ENCODE data around the gene PATJ. TPM values are rescaled to one million over a fixed set of nuclear protein-coding genes. Genes with fewer than 3 reads are reported as not detected.

The PATJ gene
- total and polyA plus RNA-seq, 2 of the 13 experiments (the other 11 are each of a cell fraction or from before 2014, with no cell fraction given) = 6.2 to 16.8 TPM

DNA sequence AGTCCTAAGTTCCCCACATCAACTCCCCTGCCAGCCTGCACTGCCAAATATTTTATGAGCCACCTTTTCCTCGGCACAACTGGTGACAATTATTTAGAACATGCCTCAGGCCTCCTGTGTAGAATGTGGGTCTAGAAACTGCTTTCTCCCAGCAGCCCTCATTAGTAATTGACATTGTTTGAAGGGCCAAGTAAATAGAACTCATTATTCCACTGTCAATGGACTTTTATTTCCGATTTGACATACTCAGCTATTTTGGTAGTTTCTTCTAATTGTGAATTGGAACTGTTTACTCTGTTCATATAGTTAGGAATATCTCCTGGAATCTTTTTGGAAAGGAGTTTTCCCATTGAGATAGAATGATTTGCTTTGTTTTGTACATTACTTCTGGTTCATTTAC lies 283.6 kb downstream of the PATJ start (continued):
- TF ChIP-seq, protein P1, sequence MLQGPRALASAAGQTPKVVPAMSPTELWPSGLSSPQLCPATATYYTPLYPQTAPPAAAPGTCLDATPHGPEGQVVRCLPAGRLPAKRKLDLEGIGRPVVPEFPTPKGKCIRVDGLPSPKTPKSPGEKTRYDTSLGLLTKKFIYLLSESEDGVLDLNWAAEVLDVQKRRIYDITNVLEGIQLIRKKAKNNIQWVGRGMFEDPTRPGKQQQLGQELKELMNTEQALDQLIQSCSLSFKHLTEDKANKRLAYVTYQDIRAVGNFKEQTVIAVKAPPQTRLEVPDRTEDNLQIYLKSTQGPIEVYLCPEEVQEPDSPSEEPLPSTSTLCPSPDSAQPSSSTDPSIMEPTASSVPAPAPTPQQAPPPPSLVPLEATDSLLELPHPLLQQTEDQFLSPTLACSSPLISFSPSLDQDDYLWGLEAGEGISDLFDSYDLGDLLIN (CRISPR knock-in tag; IDR thresholded peaks at IDR 0.05; ENCODE audit: borderline replicate concordance) = no peak
- TF ChIP-seq MAFK (conservative IDR thresholded peaks at IDR 0.05 in 1 of 2, IDR thresholded peaks at IDR 0.05 in 1 of 2; ENCODE audit: low read length in 2 of 2) = peak; percentile 29 to 67; a peak in 3 of 4 replicates

DNA sequence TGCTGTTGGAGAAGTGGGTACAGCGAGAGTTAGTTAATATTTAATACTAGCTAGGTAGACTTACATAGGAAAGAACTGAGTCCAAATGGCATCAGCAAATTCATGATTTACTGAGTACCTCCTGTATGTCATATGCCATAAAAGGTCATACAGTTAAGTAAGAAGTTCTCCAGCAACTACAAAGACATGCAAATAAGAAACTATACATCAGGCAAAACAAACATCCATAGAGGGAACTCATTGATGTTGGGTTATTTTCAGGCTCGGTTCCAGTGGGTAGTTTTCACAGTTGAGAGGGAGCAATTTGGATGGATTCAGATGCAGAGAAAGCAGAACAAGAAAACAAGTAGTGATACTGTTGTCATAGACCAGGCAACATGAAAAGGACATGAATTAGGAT lies 287.4 kb downstream of the PATJ start:
- intact Hi-C loops (cut with micrococcal nuclease; ENCODE audit: unreplicated experiment) (no loop called here), in situ Hi-C loops (cut with HindIII; ENCODE audit: extremely low pct_ligation_motif_present, low pct_unique_long_range_greater_than_20kb) (no loop called here)
- TF ChIP-seq SRF (IDR thresholded peaks at IDR 0.05; ENCODE audit: low read depth, low read length) (peak; percentile 79), ZNF703 (CRISPR knock-in tag; IDR thresholded peaks at IDR 0.05; ENCODE audit: borderline replicate concordance) (no peak)
- Histone ChIP-seq H3K79me2 (ENCODE audit: insufficient read depth, low read length) (no peaks in the 10 kb centered on the region), H3K4me2 (ENCODE audit: low read depth, low read length) (no peak overlapping the region), H3K9ac (ENCODE audit: insufficient read depth, low read depth, low read length) (no peak overlapping the region), H3K36me3 (replicated peaks in 1 of 2; ENCODE audit: control insufficient read depth in 1 of 2, insufficient read depth in 2 of 2, low read length in 2 of 2) (no peaks in the 10 kb centered on the region), H4K20me1 (ENCODE audit: insufficient read depth, low read length) (no peaks in the 10 kb centered on the region), H3K4me3 (replicated peaks in 1 of 3; ENCODE audit: insufficient read depth in 1 of 3, low read depth in 2 of 3, low read length in 3 of 3) (no peak overlapping the region), H3K27ac (ENCODE audit: extremely low read length, insufficient read depth, low read length) (no peak overlapping the region), H3K27me3 (ENCODE audit: control insufficient read depth in 1 of 2, insufficient read depth in 2 of 2, low read length in 2 of 2) (no peaks in the 10 kb centered on the region), H2AFZ (ENCODE audit: low read length) (no peak overlapping the region), H3K4me1 (ENCODE audit: insufficient read depth, low read length) (peaks cover 10% of the 10 kb centered on the region; the same call in 1 of the 2 replicates), H3K9me3 (ENCODE audit: low read length) (peaks cover 4% of the 10 kb centered on the region; the same call in 1 of the 2 replicates)
- POLR2A ChIA-PET = no interaction called here
- CTCF ChIA-PET (ENCODE audit: low intra/inter-chr PET ratio, low total read pairs) = no interaction called here
- no TSS peak for BruUV-seq (replicated peaks)
- ATAC-seq (no peak; the same call in 1 of the 3 replicates), DNase-seq (ENCODE audit: low spot score) (peak; percentile 50), FAIRE-seq (no peak)
- 55% methylated on average over 2 of the region's 2 CpGs for WGBS (ENCODE audit: low lambda C conversion rate)

DNA sequence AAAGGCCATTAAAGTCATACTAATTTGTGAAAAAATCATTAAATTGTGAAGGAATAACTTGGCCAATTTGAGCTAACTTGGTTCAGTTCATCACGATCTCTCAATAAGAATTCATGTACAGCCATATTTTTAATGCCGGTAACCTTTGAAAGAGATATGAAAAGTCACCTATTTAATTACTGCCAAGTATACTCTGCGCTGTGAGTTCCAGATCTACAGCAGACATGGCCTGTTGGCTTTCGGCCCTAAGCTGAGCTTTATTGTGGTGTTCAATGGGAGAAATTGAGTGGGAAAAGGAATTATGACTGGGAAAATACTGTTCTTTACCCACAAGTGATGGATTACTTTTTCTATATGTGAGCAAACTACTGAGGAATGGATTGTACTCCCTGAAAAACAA lies 292.5 kb downstream of the PATJ start:
- FAIRE-seq (no peak), ATAC-seq (no peak), DNase-seq (ENCODE audit: low spot score) (no peak)
- peaks cover 3% of the 10 kb centered on the region; the same call in 1 of the 2 replicates for H3K4me1 ChIP-seq (ENCODE audit: insufficient read depth, low read length)
- H3K79me2 ChIP-seq (ENCODE audit: insufficient read depth, low read length) = no peaks in the 10 kb centered on the region
- no TSS peak for BruUV-seq (replicated peaks)
- no peak overlapping the region for H3K9ac ChIP-seq (ENCODE audit: insufficient read depth, low read depth, low read length)
- no peak overlapping the region for H3K4me3 ChIP-seq (replicated peaks in 1 of 3; ENCODE audit: insufficient read depth in 1 of 3, low read depth in 2 of 3, low read length in 3 of 3)
- POLR2A ChIA-PET = no interaction called here
- WGBS (ENCODE audit: low lambda C conversion rate) = 86% methylated on average over 4 of the region's 4 CpGs
- no peaks in the 10 kb centered on the region for H3K27me3 ChIP-seq (ENCODE audit: control insufficient read depth in 1 of 2, insufficient read depth in 2 of 2, low read length in 2 of 2)
- H3K4me2 ChIP-seq (ENCODE audit: low read depth, low read length) = no peak overlapping the region
- H3K9me3 ChIP-seq (ENCODE audit: low read length) = no peaks in the 10 kb centered on the region
- intact Hi-C loops (cut with micrococcal nuclease; ENCODE audit: unreplicated experiment) (no loop called here), in situ Hi-C loops (cut with HindIII; ENCODE audit: extremely low pct_ligation_motif_present, low pct_unique_long_range_greater_than_20kb) (no loop called here)
- H4K20me1 ChIP-seq (ENCODE audit: insufficient read depth, low read length) = no peaks in the 10 kb centered on the region
- CTCF ChIA-PET (ENCODE audit: low intra/inter-chr PET ratio, low total read pairs) = no interaction called here
- no peak overlapping the region for H2AFZ ChIP-seq (ENCODE audit: low read length)
- H3K36me3 ChIP-seq (replicated peaks in 1 of 2; ENCODE audit: control insufficient read depth in 1 of 2, insufficient read depth in 2 of 2, low read length in 2 of 2) = no peaks in the 10 kb centered on the region
- no peak overlapping the region for H3K27ac ChIP-seq (ENCODE audit: extremely low read length, insufficient read depth, low read length)
- TF ChIP-seq, protein P2, sequence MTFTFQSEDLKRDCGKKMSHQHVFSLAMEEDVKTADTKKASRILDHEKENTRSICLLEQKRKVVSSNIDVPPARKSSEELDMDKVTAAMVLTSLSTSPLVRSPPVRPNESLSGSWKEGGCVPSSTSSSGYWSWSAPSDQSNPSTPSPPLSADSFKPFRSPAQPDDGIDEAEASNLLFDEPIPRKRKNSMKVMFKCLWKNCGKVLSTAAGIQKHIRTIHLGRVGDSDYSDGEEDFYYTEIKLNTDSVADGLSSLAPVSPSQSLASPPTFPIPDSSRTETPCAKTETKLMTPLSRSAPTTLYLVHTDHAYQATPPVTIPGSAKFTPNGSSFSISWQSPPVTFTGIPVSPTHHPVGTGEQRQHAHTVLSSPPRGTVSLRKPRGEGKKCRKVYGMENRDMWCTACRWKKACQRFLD (CRISPR knock-in tag; IDR thresholded peaks at IDR 0.05; ENCODE audit: borderline replicate concordance) = no peak
- TF ChIP-seq ZNF768 (CRISPR knock-in tag; IDR thresholded peaks at IDR 0.05) = no peak
- TF ChIP-seq, protein P3, sequence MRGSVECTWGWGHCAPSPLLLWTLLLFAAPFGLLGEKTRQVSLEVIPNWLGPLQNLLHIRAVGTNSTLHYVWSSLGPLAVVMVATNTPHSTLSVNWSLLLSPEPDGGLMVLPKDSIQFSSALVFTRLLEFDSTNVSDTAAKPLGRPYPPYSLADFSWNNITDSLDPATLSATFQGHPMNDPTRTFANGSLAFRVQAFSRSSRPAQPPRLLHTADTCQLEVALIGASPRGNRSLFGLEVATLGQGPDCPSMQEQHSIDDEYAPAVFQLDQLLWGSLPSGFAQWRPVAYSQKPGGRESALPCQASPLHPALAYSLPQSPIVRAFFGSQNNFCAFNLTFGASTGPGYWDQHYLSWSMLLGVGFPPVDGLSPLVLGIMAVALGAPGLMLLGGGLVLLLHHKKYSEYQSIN (CRISPR knock-in tag; IDR thresholded peaks at IDR 0.05; ENCODE audit: borderline replicate concordance) = no peak
- TF ChIP-seq ARHGAP35 (CRISPR knock-in tag; IDR thresholded peaks at IDR 0.05; ENCODE audit: borderline replicate concordance) = no peak
- TF ChIP-seq, protein P4, sequence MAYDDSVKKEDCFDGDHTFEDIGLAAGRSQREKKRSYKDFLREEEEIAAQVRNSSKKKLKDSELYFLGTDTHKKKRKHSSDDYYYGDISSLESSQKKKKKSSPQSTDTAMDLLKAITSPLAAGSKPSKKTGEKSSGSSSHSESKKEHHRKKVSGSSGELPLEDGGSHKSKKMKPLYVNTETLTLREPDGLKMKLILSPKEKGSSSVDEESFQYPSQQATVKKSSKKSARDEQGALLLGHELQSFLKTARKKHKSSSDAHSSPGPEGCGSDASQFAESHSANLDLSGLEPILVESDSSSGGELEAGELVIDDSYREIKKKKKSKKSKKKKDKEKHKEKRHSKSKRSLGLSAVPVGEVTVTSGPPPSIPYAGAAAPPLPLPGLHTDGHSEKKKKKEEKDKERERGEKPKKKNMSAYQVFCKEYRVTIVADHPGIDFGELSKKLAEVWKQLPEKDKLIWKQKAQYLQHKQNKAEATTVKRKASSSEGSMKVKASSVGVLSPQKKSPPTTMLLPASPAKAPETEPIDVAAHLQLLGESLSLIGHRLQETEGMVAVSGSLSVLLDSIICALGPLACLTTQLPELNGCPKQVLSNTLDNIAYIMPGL (CRISPR knock-in tag; IDR thresholded peaks at IDR 0.05; ENCODE audit: borderline replicate concordance in 1 of 2, low read depth in 1 of 2) = no peak
- no peak for TF ChIP-seq ZNF335 (CRISPR knock-in tag; IDR thresholded peaks at IDR 0.05)
- TF ChIP-seq TCF7L2 (IDR thresholded peaks at IDR 0.05; ENCODE audit: low read depth, low read length) = no peak
